Endothelial cell of umbilical vein (primary cell): Measurements from ENCODE around the gene UNC13D.

Experiments
- CTCF ChIP-seq, 2 donors: IDR thresholded peaks; 1 replicate in 1 of 2; 2 replicates in 1 of 2; pipeline ENCODE4 v1.5.1; 2011; ENCODE audit warnings: low read length in 2 of 2, mild to moderate bottlenecking in 2 of 2, moderate library complexity in 2 of 2, control low read depth in 1 of 2, inconsistent platforms in 1 of 2, low read depth in 1 of 2; ENCODE audit not compliant: insufficient read depth in 1 of 2; ENCODE audit errors: extremely low read depth in 1 of 2
- EZH2 ChIP-seq: IDR thresholded peaks from 2 replicates; pipeline ENCODE4 v1.6.1; 2012; ENCODE audit warnings: borderline replicate concordance, low read depth, mild to moderate bottlenecking, moderate library complexity, low read length, inconsistent platforms; ENCODE audit not compliant: severe bottlenecking
- FOS ChIP-seq: IDR thresholded peaks from 2 replicates; pipeline ENCODE4 v1.6.1; 2011; ENCODE audit warnings: mild to moderate bottlenecking, low read length, moderate library complexity, borderline replicate concordance; ENCODE audit not compliant: insufficient read depth
- JUN ChIP-seq: IDR thresholded peaks from 2 replicates; pipeline ENCODE4 v1.6.1; 2011; ENCODE audit warnings: borderline replicate concordance, low read depth; ENCODE audit not compliant: insufficient read length, insufficient read depth
- MAX ChIP-seq: IDR thresholded peaks from 2 replicates; pipeline ENCODE4 v1.6.1; 2011; ENCODE audit not compliant: insufficient read depth, insufficient read length
- POLR2AphosphoS5 ChIP-seq: IDR thresholded peaks from 2 replicates; pipeline ENCODE4 v1.6.1; 2012; ENCODE audit warnings: low read depth, mild to moderate bottlenecking, control low read depth, low read length, moderate library complexity; ENCODE audit not compliant: insufficient read depth

DNA sequence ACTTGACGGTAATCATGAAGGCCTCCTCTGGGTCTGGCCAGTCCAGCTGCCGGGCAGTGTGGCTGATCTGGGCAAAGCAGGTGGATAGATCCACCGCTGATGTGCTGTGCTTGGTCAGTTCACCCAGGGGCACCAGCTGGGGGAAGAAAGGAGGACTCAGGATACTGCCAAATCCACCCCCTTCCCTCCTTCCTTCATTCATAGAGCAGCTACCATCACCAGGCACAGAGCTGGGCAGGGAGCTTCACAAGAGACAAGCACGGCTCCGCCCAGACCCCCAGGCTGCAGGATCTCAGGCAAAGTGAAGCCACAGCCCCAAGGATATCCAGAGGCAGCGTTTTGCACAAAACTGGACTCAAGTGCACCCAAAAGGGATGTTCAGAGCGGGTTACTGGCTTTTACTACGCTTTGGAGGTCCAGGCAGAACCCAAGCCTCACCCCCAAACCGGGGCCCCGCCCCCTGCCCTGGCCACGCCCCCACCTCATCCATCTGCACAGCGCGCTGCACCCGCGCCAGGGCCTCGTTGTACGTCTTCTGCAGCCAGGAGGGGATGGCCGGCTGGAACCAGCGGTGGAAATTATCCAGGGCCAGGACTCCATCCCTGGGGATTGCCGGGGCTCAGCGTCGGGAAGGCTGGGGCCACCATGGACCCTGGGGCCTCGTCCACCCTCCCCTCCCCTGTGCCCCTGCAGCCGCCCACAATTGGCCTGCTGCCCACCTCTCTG, 9.1 kb downstream of the UNC13D start:
- TF ChIP-seq JUN (no peak), CTCF (IDR thresholded peaks at IDR 0.05; ENCODE audit: extremely low read depth in 1 of 2, insufficient read depth in 1 of 2, low read depth in 1 of 2, low read length in 2 of 2) (no peak), MAX (no peak), POLR2AphosphoS5 (no peak), EZH2 (no peak), FOS (no peak)
